ENCODE measurements around the gene PER3. TPM values are rescaled to one million over a fixed set of nuclear protein-coding genes. Genes with fewer than 3 reads are reported as not detected.

Gene PER3
- total and polyA plus RNA-seq, 4 donors = 3.3 to 21.0 (median 6.2) TPM

DNA sequence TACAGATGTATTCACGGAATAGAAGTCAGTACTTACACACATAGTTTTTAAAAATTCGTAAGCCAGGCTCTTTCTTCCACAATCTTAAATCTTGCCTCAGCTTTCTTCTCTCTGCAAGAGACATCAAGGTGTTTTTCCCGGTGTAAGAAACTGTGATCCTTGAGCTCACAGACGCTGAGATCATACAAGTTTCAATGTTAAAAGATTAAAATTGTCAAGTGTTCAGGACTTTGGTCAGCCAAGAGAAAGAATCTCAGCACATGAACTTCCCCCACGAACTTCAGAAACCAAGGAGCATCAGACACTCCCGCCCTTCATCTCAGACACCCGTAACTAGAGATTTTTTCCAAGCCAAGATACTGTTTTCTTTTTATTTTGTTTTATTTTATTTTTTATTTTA is 62.6 kb downstream of the PER3 start:
- Histone ChIP-seq H3K27me3 (ENCODE audit: control insufficient read depth in 4 of 4, insufficient read depth in 4 of 4, low read length in 3 of 4) (no peaks in the 10 kb centered on the region), H3K4me3 (ENCODE audit: low read depth in 1 of 3, low read length in 3 of 3) (no peak overlapping the region), H3K9ac (ENCODE audit: low read depth in 1 of 2, low read length in 2 of 2) (no peak overlapping the region), H3K9me3 (ENCODE audit: control insufficient read depth in 4 of 4, low read length in 3 of 4) (no peaks in the 10 kb centered on the region), H3K27ac (ENCODE audit: low read depth in 1 of 2, low read length in 2 of 2) (no peak overlapping the region), H3K36me3 (ENCODE audit: control insufficient read depth in 4 of 4, insufficient read depth in 3 of 4, low read depth in 1 of 4, low read length in 3 of 4) (peaks cover 5 to 36% (median 22%) of the 10 kb centered on the region in 4 donors), H3K4me1 (ENCODE audit: control insufficient read depth in 4 of 4, insufficient read depth in 4 of 4, low read length in 3 of 4) (no peaks in the 10 kb centered on the region)
- TF ChIP-seq, protein P1, sequence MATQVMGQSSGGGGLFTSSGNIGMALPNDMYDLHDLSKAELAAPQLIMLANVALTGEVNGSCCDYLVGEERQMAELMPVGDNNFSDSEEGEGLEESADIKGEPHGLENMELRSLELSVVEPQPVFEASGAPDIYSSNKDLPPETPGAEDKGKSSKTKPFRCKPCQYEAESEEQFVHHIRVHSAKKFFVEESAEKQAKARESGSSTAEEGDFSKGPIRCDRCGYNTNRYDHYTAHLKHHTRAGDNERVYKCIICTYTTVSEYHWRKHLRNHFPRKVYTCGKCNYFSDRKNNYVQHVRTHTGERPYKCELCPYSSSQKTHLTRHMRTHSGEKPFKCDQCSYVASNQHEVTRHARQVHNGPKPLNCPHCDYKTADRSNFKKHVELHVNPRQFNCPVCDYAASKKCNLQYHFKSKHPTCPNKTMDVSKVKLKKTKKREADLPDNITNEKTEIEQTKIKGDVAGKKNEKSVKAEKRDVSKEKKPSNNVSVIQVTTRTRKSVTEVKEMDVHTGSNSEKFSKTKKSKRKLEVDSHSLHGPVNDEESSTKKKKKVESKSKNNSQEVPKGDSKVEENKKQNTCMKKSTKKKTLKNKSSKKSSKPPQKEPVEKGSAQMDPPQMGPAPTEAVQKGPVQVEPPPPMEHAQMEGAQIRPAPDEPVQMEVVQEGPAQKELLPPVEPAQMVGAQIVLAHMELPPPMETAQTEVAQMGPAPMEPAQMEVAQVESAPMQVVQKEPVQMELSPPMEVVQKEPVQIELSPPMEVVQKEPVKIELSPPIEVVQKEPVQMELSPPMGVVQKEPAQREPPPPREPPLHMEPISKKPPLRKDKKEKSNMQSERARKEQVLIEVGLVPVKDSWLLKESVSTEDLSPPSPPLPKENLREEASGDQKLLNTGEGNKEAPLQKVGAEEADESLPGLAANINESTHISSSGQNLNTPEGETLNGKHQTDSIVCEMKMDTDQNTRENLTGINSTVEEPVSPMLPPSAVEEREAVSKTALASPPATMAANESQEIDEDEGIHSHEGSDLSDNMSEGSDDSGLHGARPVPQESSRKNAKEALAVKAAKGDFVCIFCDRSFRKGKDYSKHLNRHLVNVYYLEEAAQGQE (IDR thresholded peaks at IDR 0.05) = no peak
- no peak for TF ChIP-seq HNF4G (IDR thresholded peaks at IDR 0.05)
- no peak for TF ChIP-seq FOXA2 (IDR thresholded peaks at IDR 0.05)
- TF ChIP-seq, protein P2, sequence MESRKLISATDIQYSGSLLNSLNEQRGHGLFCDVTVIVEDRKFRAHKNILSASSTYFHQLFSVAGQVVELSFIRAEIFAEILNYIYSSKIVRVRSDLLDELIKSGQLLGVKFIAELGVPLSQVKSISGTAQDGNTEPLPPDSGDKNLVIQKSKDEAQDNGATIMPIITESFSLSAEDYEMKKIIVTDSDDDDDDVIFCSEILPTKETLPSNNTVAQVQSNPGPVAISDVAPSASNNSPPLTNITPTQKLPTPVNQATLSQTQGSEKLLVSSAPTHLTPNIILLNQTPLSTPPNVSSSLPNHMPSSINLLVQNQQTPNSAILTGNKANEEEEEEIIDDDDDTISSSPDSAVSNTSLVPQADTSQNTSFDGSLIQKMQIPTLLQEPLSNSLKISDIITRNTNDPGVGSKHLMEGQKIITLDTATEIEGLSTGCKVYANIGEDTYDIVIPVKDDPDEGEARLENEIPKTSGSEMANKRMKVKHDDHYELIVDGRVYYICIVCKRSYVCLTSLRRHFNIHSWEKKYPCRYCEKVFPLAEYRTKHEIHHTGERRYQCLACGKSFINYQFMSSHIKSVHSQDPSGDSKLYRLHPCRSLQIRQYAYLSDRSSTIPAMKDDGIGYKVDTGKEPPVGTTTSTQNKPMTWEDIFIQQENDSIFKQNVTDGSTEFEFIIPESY (IDR thresholded peaks at IDR 0.05) = no peak
- no peak for TF ChIP-seq JUND (IDR thresholded peaks at IDR 0.05)
- TF ChIP-seq, protein P3, sequence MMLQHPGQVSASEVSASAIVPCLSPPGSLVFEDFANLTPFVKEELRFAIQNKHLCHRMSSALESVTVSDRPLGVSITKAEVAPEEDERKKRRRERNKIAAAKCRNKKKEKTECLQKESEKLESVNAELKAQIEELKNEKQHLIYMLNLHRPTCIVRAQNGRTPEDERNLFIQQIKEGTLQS (IDR thresholded peaks at IDR 0.05) = no peak
- no peak for TF ChIP-seq TAF1 (conservative IDR thresholded peaks at IDR 0.05)
- TF ChIP-seq RXRA (IDR thresholded peaks at IDR 0.05) = no peak
- no peak for TF ChIP-seq FOXA1 (IDR thresholded peaks at IDR 0.05)
- TF ChIP-seq HNF4A (conservative IDR thresholded peaks at IDR 0.05) = no peak
- no peak for TF ChIP-seq EGR1 (IDR thresholded peaks at IDR 0.05; ENCODE audit: low read depth in 2 of 2)
- TF ChIP-seq, protein P4, sequence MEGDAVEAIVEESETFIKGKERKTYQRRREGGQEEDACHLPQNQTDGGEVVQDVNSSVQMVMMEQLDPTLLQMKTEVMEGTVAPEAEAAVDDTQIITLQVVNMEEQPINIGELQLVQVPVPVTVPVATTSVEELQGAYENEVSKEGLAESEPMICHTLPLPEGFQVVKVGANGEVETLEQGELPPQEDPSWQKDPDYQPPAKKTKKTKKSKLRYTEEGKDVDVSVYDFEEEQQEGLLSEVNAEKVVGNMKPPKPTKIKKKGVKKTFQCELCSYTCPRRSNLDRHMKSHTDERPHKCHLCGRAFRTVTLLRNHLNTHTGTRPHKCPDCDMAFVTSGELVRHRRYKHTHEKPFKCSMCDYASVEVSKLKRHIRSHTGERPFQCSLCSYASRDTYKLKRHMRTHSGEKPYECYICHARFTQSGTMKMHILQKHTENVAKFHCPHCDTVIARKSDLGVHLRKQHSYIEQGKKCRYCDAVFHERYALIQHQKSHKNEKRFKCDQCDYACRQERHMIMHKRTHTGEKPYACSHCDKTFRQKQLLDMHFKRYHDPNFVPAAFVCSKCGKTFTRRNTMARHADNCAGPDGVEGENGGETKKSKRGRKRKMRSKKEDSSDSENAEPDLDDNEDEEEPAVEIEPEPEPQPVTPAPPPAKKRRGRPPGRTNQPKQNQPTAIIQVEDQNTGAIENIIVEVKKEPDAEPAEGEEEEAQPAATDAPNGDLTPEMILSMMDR (IDR thresholded peaks at IDR 0.05; ENCODE audit: low read depth, low read length, missing input control) = no peak
- no peak for TF ChIP-seq SP1 (IDR thresholded peaks at IDR 0.05)
- no peak for TF ChIP-seq YY1 (IDR thresholded peaks at IDR 0.05)
- DNase-seq (ENCODE audit: low spot score) = no peak
- WGBS = 93% methylated on average over 7 of the region's 7 CpGs

DNA sequence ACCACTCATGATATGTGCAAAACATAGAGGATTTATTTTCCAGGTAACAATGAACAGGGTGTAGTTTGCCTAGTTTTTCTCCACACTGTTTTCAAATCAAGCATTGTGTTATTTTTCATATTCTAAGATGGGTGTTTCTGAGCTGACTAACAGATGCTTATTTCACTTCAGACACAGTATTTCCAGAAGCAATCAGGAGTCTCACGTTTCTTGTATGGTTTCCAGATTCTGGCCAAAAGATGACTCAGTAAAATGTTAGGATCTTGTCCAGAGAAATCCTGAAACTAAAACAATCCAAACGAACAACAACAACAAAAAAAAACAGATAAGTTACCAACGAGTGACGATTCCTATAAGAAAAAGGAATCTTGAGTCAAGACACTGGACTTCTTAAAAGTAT is 63.5 kb downstream of the PER3 start:
- no peaks in the 10 kb centered on the region for H3K4me1 ChIP-seq (ENCODE audit: control insufficient read depth in 4 of 4, insufficient read depth in 4 of 4, low read length in 3 of 4)
- H3K4me3 ChIP-seq (ENCODE audit: low read depth in 1 of 3, low read length in 3 of 3) = no peak overlapping the region
- peaks cover 5 to 29% (median 18%) of the 10 kb centered on the region in 4 donors for H3K36me3 ChIP-seq (ENCODE audit: control insufficient read depth in 4 of 4, insufficient read depth in 3 of 4, low read depth in 1 of 4, low read length in 3 of 4)
- H3K27ac ChIP-seq (ENCODE audit: low read depth in 1 of 2, low read length in 2 of 2) = no peak overlapping the region
- H3K9me3 ChIP-seq (ENCODE audit: control insufficient read depth in 4 of 4, low read length in 3 of 4) = no peaks in the 10 kb centered on the region
- no peak overlapping the region for H3K9ac ChIP-seq (ENCODE audit: low read depth in 1 of 2, low read length in 2 of 2)
- WGBS = 74% methylated on average over 4 of the region's 4 CpGs
- no peak for DNase-seq (ENCODE audit: low spot score)
- H3K27me3 ChIP-seq (ENCODE audit: control insufficient read depth in 4 of 4, insufficient read depth in 4 of 4, low read length in 3 of 4) = no peaks in the 10 kb centered on the region
- TF ChIP-seq HNF4G (IDR thresholded peaks at IDR 0.05) (no peak), HNF4A (conservative IDR thresholded peaks at IDR 0.05) (no peak), SP1 (IDR thresholded peaks at IDR 0.05) (no peak), EGR1 (IDR thresholded peaks at IDR 0.05; ENCODE audit: low read depth in 2 of 2) (no peak), FOXA1 (IDR thresholded peaks at IDR 0.05) (no peak), TAF1 (conservative IDR thresholded peaks at IDR 0.05) (no peak), YY1 (IDR thresholded peaks at IDR 0.05) (no peak), NR2F2 (IDR thresholded peaks at IDR 0.05) (no peak)
- TF ChIP-seq, protein P3 (IDR thresholded peaks at IDR 0.05) = no peak
- TF ChIP-seq, protein P5, sequence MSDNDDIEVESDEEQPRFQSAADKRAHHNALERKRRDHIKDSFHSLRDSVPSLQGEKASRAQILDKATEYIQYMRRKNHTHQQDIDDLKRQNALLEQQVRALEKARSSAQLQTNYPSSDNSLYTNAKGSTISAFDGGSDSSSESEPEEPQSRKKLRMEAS (IDR thresholded peaks at IDR 0.05) = no peak
- TF ChIP-seq, protein P4 (IDR thresholded peaks at IDR 0.05; ENCODE audit: low read depth, low read length, missing input control) = no peak
- TF ChIP-seq, protein P1 (IDR thresholded peaks at IDR 0.05) = no peak
